ENCODE measurements around the gene ATP5MG. TPM values are rescaled to one million over a fixed set of nuclear protein-coding genes. Genes with fewer than 3 reads are reported as not detected.
"Not testable (repeated sequence)": the region's sequence is repeated elsewhere in the genome, so short reads cannot be mapped to it uniquely, and the experiment has no call there.

Gene ATP5MG
- total RNA-seq, 1 donor from 2014 or later, result 284 TPM

GRCh38 chr11:118402594-118402993, 1.2 kb downstream of the ATP5MG start:
- intact Hi-C loops (cut with micrococcal nuclease), result loop anchor here (5.0 kb wide), 1 partner anchor 60 kb away; the partner anchor contains the start of genes CD3D and CD3G

- intact Hi-C loops (cut with micrococcal nuclease), result no loop called here
Observed at GRCh38 chr11:118406599-118407166, 5.3 kb downstream of the ATP5MG start.

GRCh38 chr11:118410055-118410745, 8.8 kb downstream of the ATP5MG start:
- intact Hi-C loops (cut with micrococcal nuclease), result no loop called here

GRCh38 chr11:118411530-118411929, 10.1 kb downstream of the ATP5MG start:
- intact Hi-C loops (cut with micrococcal nuclease), result no loop called here

- intact Hi-C loops (cut with micrococcal nuclease), result no loop called here
Observed at GRCh38 chr11:118412921-118413320, 11.5 kb downstream of the ATP5MG start.

GRCh38 chr11:118415062-118415738, 13.8 kb downstream of the ATP5MG start:
- intact Hi-C loops (cut with micrococcal nuclease), result loop anchor here (1.0 kb wide), 1 partner anchor 10 kb away; no protein-coding TSS in a partner anchor

- intact Hi-C loops (cut with micrococcal nuclease), result loop anchor here (1.0 kb wide), 1 partner anchor 10 kb away; no protein-coding TSS in a partner anchor
Observed at GRCh38 chr11:118415739-118416068, 14.3 kb downstream of the ATP5MG start.

- intact Hi-C loops (cut with micrococcal nuclease), result not testable (repeated sequence)
Observed at GRCh38 chr11:118416900-118417299, 15.5 kb downstream of the ATP5MG start.

GRCh38 chr11:118417801-118418200, 16.4 kb downstream of the ATP5MG start:
- intact Hi-C loops (cut with micrococcal nuclease), result no loop called here

GRCh38 chr11:118418766-118419165, 17.4 kb downstream of the ATP5MG start:
- intact Hi-C loops (cut with micrococcal nuclease), result no loop called here

GRCh38 chr11:118427707-118428106, 26.3 kb downstream of the ATP5MG start:
- intact Hi-C loops (cut with micrococcal nuclease), result no loop called here

GRCh38 chr11:118430956-118431355, 29.6 kb downstream of the ATP5MG start:
- intact Hi-C loops (cut with micrococcal nuclease), result loop anchor here (10.0 kb wide), 1 partner anchor 664 kb away; a partner anchor contains a TSS

- intact Hi-C loops (cut with micrococcal nuclease), result loop anchor here (10.0 kb wide), 1 partner anchor 661 kb away; a partner anchor contains a TSS
Observed at GRCh38 chr11:118434123-118434552, 32.7 kb downstream of the ATP5MG start.

- intact Hi-C loops (cut with micrococcal nuclease), result loop anchor here (5.0 to 10.0 kb wide), 3 partner anchors 138 to 660 kb away; partner anchors contain the start of genes ARCN1 and BCL9L
Observed at GRCh38 chr11:118434553-118435289, 33.3 kb downstream of the ATP5MG start.

- intact Hi-C loops (cut with micrococcal nuclease), result loop anchor here (5.0 to 10.0 kb wide), 3 partner anchors 137 to 659 kb away; partner anchors contain the start of genes ARCN1 and BCL9L
Observed at GRCh38 chr11:118435290-118435892, 34.0 kb downstream of the ATP5MG start.

GRCh38 chr11:118435893-118436624, 34.7 kb downstream of the ATP5MG start, which contains the start of gene KMT2A:
KMT2A (plus strand) TSS chr11:118436492; CDS start chr11:118436513, 21 bp downstream.
- intact Hi-C loops (cut with micrococcal nuclease), result loop anchor here (2.0 to 10.0 kb wide), 5 partner anchors 77 to 659 kb away; partner anchors contain the start of genes ARCN1, BCL9L, CD3D and UBE4A

GRCh38 chr11:118436639-118437207, 35.3 kb downstream of the ATP5MG start:
- intact Hi-C loops (cut with micrococcal nuclease), result loop anchor here (2.0 to 10.0 kb wide), 5 partner anchors 78 to 658 kb away; partner anchors contain the start of genes ARCN1, BCL9L, CD3D and UBE4A

GRCh38 chr11:118437208-118438125, 36.1 kb downstream of the ATP5MG start:
- intact Hi-C loops (cut with micrococcal nuclease), result loop anchor here (1.0 to 10.0 kb wide), 9 partner anchors 11 to 657 kb away; partner anchors contain the start of genes ARCN1, ATP5MG, BCL9L and CD3D

Measured in T-helper 2 cell treated with Interferon-gamma antibody and Interleukin-4, amounts not matched to agents 100 ng/mL and 5 ng/mL, for 36 hours (primary cell).